HFF-Myc (cell line): Measurements from ENCODE around the gene CHRNA4.
"Not testable (repeated sequence)": the region's sequence is repeated elsewhere in the genome, so short reads cannot be mapped to it uniquely, and the experiment has no call there.

Experiments used
- DNase-seq: peaks from one replicate; pipeline ENCODE4 v3.0.0-alpha.2; 2011; ENCODE audit warnings: low read depth; ENCODE audit errors: extremely low read depth
- H3K4me3 ChIP-seq: replicated peaks from 2 replicates; pipeline ENCODE4 v1.5.1; 2011; ENCODE audit warnings: low read depth, mild to moderate bottlenecking, control low read depth, low read length
- TF ChIP-seq, protein P1 (sequence below): IDR thresholded peaks from 2 replicates; pipeline ENCODE4 v1.5.1; 2012; ENCODE audit warnings: mild to moderate bottlenecking, low read depth, low read length, control low read depth; ENCODE audit errors: missing control alignments

CHRNA4 gene

DNA sequence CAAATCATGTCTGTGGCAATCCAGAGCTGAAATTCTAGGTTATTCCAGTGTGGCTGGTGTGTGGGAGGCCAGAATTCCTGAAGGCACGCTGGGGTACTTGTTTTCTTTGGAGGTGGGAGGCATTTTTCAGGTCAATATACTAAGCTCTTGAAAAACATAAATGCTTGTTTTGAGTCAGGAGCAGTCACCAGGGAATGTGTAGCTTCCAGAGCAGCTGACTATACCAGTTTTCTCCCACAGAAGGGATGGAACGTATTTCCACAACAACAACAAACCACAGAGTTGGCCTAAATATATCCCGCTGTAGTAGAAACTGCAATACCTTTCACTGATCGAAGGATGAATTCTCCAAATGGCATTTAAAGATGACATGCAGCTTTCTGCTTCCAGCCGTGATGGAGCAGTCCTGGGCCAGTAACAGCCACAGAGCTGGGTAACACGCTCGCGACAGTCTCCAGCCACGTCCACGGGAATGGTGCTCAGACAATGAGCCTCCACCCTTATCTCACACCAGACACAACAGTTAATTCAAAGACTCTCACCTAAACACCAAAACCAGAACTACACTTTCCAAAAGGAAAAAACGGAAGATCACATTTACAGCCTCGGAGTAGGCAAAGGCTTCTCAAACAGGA is 23.2 kb downstream of the CHRNA4 start:
- no peak for DNase-seq
- TF ChIP-seq, protein P1, sequence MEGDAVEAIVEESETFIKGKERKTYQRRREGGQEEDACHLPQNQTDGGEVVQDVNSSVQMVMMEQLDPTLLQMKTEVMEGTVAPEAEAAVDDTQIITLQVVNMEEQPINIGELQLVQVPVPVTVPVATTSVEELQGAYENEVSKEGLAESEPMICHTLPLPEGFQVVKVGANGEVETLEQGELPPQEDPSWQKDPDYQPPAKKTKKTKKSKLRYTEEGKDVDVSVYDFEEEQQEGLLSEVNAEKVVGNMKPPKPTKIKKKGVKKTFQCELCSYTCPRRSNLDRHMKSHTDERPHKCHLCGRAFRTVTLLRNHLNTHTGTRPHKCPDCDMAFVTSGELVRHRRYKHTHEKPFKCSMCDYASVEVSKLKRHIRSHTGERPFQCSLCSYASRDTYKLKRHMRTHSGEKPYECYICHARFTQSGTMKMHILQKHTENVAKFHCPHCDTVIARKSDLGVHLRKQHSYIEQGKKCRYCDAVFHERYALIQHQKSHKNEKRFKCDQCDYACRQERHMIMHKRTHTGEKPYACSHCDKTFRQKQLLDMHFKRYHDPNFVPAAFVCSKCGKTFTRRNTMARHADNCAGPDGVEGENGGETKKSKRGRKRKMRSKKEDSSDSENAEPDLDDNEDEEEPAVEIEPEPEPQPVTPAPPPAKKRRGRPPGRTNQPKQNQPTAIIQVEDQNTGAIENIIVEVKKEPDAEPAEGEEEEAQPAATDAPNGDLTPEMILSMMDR, result no peak
- no peak overlapping the region for H3K4me3 ChIP-seq

DNA sequence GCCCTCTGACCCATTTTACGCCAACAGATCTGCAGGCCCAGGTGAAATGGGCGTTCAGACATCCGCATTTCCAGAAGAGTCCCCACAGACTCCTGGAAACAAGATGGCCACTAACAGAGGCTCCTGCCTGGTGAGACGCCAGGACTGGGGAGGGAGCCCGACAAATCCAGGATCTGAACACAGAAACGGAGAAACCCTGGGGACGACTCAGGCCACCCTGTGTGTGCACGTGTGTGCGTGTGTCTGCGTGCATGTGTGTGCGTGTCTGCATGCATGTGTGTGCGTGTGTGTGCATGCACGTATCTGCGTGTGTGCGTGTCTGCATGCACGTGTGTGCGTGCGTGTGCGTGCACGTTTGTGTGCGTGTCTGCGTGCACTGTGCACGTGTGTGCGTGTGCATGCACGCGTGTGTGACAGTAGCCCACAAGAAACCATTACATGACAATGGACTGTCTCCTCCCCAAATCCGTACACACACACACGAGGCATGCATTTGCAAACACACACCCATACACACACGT is 24.9 kb downstream of the CHRNA4 start:
- TF ChIP-seq, protein P1, result no peak
- DNase-seq, result no peak
- no peak overlapping the region for H3K4me3 ChIP-seq

DNA sequence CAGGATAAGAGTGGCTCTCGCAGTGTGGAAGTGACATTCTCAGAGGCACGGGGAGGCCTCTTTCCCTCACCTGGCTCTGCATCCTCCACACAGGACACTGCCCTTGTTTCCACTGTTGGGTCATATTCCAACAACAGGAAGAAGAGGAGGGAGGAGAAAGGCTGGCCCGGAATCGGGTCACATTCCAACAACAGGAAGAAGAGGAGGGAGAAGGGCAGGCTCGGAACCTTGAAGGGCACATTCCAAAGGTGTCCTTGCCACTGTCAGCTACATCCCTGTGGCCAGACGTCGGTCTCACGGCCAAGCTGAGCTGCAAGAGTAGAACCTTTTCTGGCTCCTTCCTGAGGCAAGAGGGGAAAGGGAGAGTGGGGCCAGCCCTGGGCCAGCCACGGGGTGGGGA is 25.4 kb downstream of the CHRNA4 start:
- TF ChIP-seq, protein P1, result no peak
- no peak overlapping the region for H3K4me3 ChIP-seq
- no peak for DNase-seq

DNA sequence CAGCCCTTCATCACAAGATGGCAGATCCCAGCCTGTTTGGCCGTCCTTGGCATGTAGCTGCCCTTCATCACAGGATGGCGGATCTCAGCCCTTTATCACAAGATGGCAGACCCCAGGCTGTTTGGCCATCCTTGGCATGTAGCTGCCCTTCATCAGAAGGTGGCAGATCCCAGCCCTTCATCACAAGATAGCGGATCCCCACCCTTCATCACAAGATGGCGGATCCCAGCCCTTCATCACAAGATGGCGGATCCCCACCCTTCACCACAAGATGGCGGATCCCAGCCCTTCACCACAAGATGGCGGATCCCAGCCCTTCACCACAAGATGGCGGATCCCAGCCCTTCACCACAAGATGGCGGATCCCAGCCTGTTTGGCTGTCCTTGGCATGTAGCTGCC is 26.1 kb downstream of the CHRNA4 start:
- not testable (repeated sequence) for H3K4me3 ChIP-seq, DNase-seq

DNA sequence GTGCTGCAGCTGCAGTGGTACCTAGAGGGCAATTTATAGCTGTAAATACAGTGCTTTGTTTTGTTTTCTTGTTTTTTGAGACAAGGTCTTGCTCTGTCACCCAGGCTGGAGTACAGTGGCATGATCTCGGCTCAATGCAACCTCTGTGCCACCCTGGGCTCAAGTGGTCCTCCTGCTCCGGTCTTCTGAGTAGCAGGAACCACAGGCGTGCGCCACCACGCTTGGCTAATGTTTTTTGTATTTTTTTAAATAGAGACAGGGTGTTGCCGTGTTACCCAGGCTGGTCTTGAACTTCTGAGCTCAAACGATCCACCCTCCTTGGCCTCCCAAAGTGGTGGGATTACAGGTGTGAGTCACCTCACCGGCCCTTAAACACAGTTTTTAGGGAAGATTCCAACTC is 26.8 kb downstream of the CHRNA4 start:
- DNase-seq, result no peak
- H3K4me3 ChIP-seq, result no peak overlapping the region
- TF ChIP-seq, protein P1, result no peak

DNA sequence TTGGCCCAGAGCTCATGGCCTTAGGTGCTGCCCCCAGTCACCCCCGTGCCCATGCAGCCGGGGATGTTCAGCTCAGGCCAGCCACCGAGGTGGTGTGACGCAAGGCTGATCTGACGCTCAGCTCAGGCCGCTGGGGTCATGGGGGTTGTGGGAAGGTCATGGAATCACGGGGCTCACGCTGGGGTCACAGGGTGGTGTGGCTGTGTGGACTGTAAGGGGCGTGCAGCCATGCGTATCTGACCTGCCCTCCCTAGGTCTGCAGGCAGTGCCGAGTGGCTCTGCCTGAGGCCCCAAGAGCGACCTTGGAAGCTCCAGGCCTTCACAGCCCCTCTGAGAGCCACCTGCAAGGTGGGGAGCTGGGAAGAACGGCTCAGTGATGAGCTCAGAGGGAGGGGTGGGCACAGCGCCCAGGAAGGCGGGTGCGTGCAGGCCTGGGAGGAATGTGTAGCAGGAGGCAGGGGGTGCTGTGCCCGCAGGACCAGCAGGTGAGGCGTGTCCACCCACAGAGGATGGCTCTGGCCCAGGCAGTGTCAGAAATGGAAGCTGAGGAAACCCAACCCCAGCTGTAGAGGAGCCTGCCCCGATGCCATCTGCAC is 27.8 kb downstream of the CHRNA4 start:
- TF ChIP-seq, protein P1, result no peak
- no peak for DNase-seq
- no peak overlapping the region for H3K4me3 ChIP-seq

DNA sequence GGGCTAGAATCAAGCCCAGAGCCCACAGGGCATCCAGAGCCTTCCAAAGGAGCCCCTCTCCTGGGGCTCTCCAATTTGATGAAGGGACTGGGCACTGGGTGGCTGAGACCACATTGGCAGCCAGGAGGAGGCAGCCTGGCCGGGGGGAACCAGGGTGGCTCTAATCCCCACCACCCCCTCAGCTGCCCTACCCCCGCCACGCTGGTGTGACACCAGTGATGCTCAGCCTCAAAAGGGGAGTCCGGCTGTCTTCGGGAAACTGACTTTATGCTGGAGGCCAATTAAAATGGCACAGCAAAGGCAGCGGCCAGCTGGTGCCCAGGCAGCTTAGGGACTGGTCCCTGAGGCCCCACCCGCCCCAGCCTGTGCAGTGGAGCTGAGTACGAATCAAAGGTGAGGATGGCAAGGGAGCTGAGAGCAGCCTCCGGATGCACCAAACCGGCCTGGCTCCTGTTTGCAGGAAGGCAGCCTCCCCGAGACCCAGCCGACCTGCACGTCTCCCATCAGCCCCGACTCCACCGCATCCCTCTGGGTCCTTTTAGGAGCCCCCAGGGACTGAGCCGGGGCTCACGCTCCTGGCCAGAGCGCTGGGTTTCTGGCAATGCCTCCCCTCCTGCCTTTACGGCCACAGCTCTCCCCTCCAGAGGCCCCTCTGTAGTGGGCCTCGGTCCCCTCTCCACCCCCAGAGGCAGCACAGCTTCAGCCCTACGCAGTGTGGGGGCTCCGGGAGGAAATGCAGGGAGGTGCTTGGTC is 28.5 kb downstream of the CHRNA4 start:
- TF ChIP-seq, protein P1, result no peak
- no peak for DNase-seq
- no peak overlapping the region for H3K4me3 ChIP-seq
